B cell (primary cell): Measurements from ENCODE around the gene CPM. TPM values are rescaled to one million over a fixed set of nuclear protein-coding genes. Genes with fewer than 3 reads are reported as not detected.
"Not testable (repeated sequence)": the region's sequence is repeated elsewhere in the genome, so short reads cannot be mapped to it uniquely, and the experiment has no call there.

Experiments
- ATAC-seq: fragments of 200-7000 bp; cut with Tn5 transposase; one replicate; pipeline ENCODE4 v1.10.0; 2021; ENCODE audit warnings: low read depth, mild to moderate bottlenecking, moderate number of reproducible peaks, moderate library complexity
- CTCF ChIA-PET: fragments of 350-600 bp; sonication (Branson Sonifier 250); formaldehyde crosslinking; loops from one replicate; lab custom pipeline; 2021; ENCODE audit warnings: antibody characterized with exemption, inconsistent platforms; lab: Charles Lee
- POLR2A ChIA-PET: fragments of 350-600 bp; sonication (Branson Sonifier 250); formaldehyde crosslinking; loops from one replicate; lab custom pipeline; 2021; ENCODE audit warnings: antibody characterized with exemption; lab: Charles Lee
- DNase-seq: peaks from one replicate; pipeline ENCODE4 v3.0.0; 2013
- H2AFZ ChIP-seq: 2 replicates; pipeline ENCODE4 v1.6.1; 2012; ENCODE audit warnings: mild to moderate bottlenecking, low read depth, low read length; ENCODE audit not compliant: insufficient read depth, poor library complexity, severe bottlenecking
- H3K27ac ChIP-seq, 2 donors: 1 replicate in 1 of 2; 2 replicates in 1 of 2; pipeline ENCODE4 v1.5.1; 2012 to 2013; ENCODE audit warnings: low read length in 2 of 2, mild to moderate bottlenecking in 2 of 2, moderate library complexity in 1 of 2
- H3K27me3 ChIP-seq, 4 experiments: fragments of 200-600 bp in 1 of 4; sonication (generic) in 1 of 4; replicated peaks in 1 of 4; 1 replicate in 2 of 4; 2 replicates in 2 of 4; pipeline versions ENCODE4 v1.6.1 to v1.7.0; 2013 to 2016; ENCODE audit warnings: low read length in 3 of 4, mild to moderate bottlenecking in 2 of 4, mixed read lengths in 1 of 4, moderate library complexity in 1 of 4; ENCODE audit not compliant: insufficient read depth in 4 of 4, control insufficient read depth in 3 of 4; ENCODE audit errors: control extremely low read depth in 1 of 4
- H3K36me3 ChIP-seq, 2 experiments: replicated peaks in 1 of 2; 1 replicate in 1 of 2; 2 replicates in 1 of 2; pipeline versions ENCODE4 v1.6.1 to v1.7.1; 2013; ENCODE audit warnings: low read length in 1 of 2; ENCODE audit not compliant: insufficient read depth in 2 of 2, control insufficient read depth in 1 of 2; ENCODE audit errors: control extremely low read depth in 1 of 2, extremely low read depth in 1 of 2
- H3K4me1 ChIP-seq, 2 donors: fragments of 200-600 bp in 1 of 2; sonication (generic) in 1 of 2; 1 replicate in 1 of 2; 2 replicates in 1 of 2; pipeline versions ENCODE4 v1.5.1 to v1.6.1; 2013 to 2017; ENCODE audit warnings: low read length in 2 of 2; ENCODE audit not compliant: control insufficient read depth in 2 of 2, insufficient read depth in 2 of 2
- H3K4me2 ChIP-seq: replicated peaks from 2 replicates; pipeline ENCODE3; 2012; ENCODE audit warnings: mild to moderate bottlenecking, low read depth, low read length; ENCODE audit not compliant: poor library complexity, severe bottlenecking
- H3K4me3 ChIP-seq, 5 experiments: fragments of 200-600 bp in 1 of 5; sonication (generic) in 1 of 5; 1 replicate in 3 of 5; 2 replicates in 2 of 5; pipeline versions ENCODE4 v1.5.1 to v1.7.0; 2011 to 2016; ENCODE audit warnings: low read length in 4 of 5, mild to moderate bottlenecking in 4 of 5, low read depth in 2 of 5, control low read depth in 1 of 5, moderate library complexity in 1 of 5; ENCODE audit not compliant: insufficient read depth in 1 of 5; ENCODE audit errors: control extremely low read depth in 1 of 5, extremely low read depth in 1 of 5
- H3K79me2 ChIP-seq: fragments of 200-600 bp; sonication (generic); one replicate; pipeline ENCODE4 v1.6.0; 2016; ENCODE audit warnings: low read length; ENCODE audit not compliant: control insufficient read depth, insufficient read depth
- H3K9ac ChIP-seq: fragments of 200-600 bp; sonication (generic); 2 replicates; pipeline ENCODE4 v1.6.1; 2017; ENCODE audit warnings: mild to moderate bottlenecking, low read length, moderate library complexity
- H3K9me3 ChIP-seq, 3 donors: one replicate each; pipeline versions ENCODE4 v1.6.1 to v1.7.1; 2013; ENCODE audit warnings: low read length in 2 of 3; ENCODE audit not compliant: control insufficient read depth in 2 of 3, insufficient read depth in 1 of 3; ENCODE audit errors: control extremely low read depth in 1 of 3
- H4K20me1 ChIP-seq: 2 replicates; pipeline ENCODE4 v1.6.0; 2012; ENCODE audit warnings: mild to moderate bottlenecking, low read length; ENCODE audit not compliant: insufficient read depth, control insufficient read depth, poor library complexity, severe bottlenecking
- H3K27ac Mint-ChIP-seq: one replicate; pipeline ENCODE4 v1.8.0; 2021; ENCODE audit warnings: mixed read lengths
- H3K27me3 Mint-ChIP-seq: one replicate; pipeline ENCODE4 v1.8.0; 2021; ENCODE audit warnings: mixed read lengths
- H3K4me1 Mint-ChIP-seq: one replicate; pipeline ENCODE4 v1.8.0; 2021; ENCODE audit warnings: mixed read lengths
- H3K4me3 Mint-ChIP-seq: one replicate; pipeline ENCODE4 v1.8.0; 2021; ENCODE audit warnings: mixed read lengths
- H3K9me3 Mint-ChIP-seq: one replicate; pipeline ENCODE4 v1.8.0; 2022; ENCODE audit warnings: mixed read lengths; ENCODE audit not compliant: insufficient read depth
- EZH2 ChIP-seq: IDR thresholded peaks from 2 replicates; pipeline ENCODE4 v1.6.1; 2012; ENCODE audit warnings: borderline replicate concordance, low read depth, mild to moderate bottlenecking, moderate library complexity, low read length; ENCODE audit not compliant: insufficient read depth, poor library complexity, severe bottlenecking
- WGBS: methylation state at CpG from one replicate; pipeline ENCODE4 v1.1.5; 2013; ENCODE audit warnings: missing lambda C conversion rate; ENCODE audit not compliant: insufficient coverage; 5-methylcytosine and 5-hydroxymethylcytosine counted together
- intact Hi-C: fragments of 100-400 bp; cut with micrococcal nuclease; formaldehyde crosslinking; loops from one replicate; pipeline ENCODE4 v1.10.0; 2022
- polyA plus RNA-seq: library from polyadenylated mRNA; depleted of rRNA; stranded (reverse); fragments of >200 nt; gene quantifications from 2 replicates; pipeline ENCODE4 v1.2.3, GENCODE V29; 2012
- total RNA-seq, 2 donors: library from RNA; stranded (reverse); fragments of 120-200 nt in 1 of 2; gene quantifications; 1 replicate in 1 of 2; 2 replicates in 1 of 2; pipeline versions ENCODE4 v1.2.3 to v1.2.4, GENCODE V29; 2013 to 2022
- TF ChIP-seq, protein P1 (sequence below): fragments of 200-600 bp; IDR thresholded peaks from one replicate; pipeline ENCODE4 v1.8.0; 2022; ENCODE audit warnings: antibody characterized with exemption, mild to moderate bottlenecking

Gene CPM
- total and polyA plus RNA-seq, 2 donors (not counting 1 experiment from before 2014, with no cell fraction given) = 1.2 to 5.0 TPM

DNA sequence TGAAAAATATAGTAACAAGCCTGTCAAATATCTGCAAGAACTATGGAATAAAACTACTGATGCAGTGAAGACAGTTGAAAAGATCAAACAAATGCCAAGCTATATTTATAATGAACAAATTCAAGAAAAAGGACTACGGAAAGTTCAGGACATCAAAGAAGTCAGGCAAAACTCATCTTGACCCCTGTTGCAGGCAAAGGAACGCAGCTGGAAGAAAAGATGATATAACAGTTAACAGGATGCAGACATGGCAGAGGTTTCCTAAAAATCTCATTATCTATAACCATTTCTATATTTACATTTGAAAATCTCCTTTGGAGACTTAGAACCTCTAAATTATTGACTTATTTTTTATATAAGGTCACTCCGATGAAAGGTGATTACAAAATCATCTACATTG lies 90.8 kb downstream of the CPM start:
- no peak for TF ChIP-seq EZH2
- TF ChIP-seq, protein P1, sequence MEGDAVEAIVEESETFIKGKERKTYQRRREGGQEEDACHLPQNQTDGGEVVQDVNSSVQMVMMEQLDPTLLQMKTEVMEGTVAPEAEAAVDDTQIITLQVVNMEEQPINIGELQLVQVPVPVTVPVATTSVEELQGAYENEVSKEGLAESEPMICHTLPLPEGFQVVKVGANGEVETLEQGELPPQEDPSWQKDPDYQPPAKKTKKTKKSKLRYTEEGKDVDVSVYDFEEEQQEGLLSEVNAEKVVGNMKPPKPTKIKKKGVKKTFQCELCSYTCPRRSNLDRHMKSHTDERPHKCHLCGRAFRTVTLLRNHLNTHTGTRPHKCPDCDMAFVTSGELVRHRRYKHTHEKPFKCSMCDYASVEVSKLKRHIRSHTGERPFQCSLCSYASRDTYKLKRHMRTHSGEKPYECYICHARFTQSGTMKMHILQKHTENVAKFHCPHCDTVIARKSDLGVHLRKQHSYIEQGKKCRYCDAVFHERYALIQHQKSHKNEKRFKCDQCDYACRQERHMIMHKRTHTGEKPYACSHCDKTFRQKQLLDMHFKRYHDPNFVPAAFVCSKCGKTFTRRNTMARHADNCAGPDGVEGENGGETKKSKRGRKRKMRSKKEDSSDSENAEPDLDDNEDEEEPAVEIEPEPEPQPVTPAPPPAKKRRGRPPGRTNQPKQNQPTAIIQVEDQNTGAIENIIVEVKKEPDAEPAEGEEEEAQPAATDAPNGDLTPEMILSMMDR = no peak
- CTCF ChIA-PET = interaction anchor here (4.7 kb wide), 1 partner anchor 11 kb away, joined by 32 read pairs; no protein-coding TSS in a partner anchor
- no peaks in the 10 kb centered on the region for H3K4me1 Mint-ChIP-seq
- Histone ChIP-seq H3K9me3 (no peaks in the 10 kb centered on the region), H3K27ac (no peak overlapping the region), H3K27me3 (no peaks in the 10 kb centered on the region), H4K20me1 (no peaks in the 10 kb centered on the region), H3K9ac (no peak overlapping the region), H3K4me3 (no peak overlapping the region), H2AFZ (no peak overlapping the region), H3K36me3 (peaks cover 6 to 46% of the 10 kb centered on the region in 2 experiments), H3K79me2 (no peaks in the 10 kb centered on the region), H3K4me1 (no peaks in the 10 kb centered on the region), H3K4me2 (no peak overlapping the region)
- POLR2A ChIA-PET = no interaction called here
- ATAC-seq (no peak), DNase-seq (no peak)
- no peak overlapping the region for H3K4me3 Mint-ChIP-seq
- no peaks in the 10 kb centered on the region for H3K27me3 Mint-ChIP-seq
- intact Hi-C loops = no loop called here
- no CpG with 5 or more reads among the region's 3 CpGs for WGBS
- H3K27ac Mint-ChIP-seq = no peak overlapping the region
- no peaks in the 10 kb centered on the region for H3K9me3 Mint-ChIP-seq

DNA sequence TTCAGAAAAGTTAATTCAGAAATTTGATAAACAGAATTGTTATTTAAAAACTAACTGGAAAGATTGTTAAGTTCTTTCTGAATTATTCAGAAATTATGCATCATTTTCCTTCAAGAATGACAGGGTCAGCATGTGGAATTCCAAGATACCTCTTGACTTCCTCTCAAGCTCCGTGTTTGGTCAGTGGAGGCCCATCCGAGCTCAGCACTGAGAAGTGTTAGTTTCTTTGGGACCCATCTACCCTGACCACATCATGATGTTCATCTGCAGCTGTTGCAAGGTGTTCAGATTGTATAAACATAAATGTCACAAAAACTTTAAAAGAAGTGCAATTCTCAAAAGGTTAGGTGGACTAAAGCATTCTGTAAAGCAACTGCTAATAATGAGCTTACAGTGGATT lies 91.3 kb downstream of the CPM start:
- no peaks in the 10 kb centered on the region for H4K20me1 ChIP-seq
- no peak overlapping the region for H3K4me3 ChIP-seq
- H3K27ac ChIP-seq = no peak overlapping the region
- H3K27me3 ChIP-seq = no peaks in the 10 kb centered on the region
- H3K9ac ChIP-seq = no peak overlapping the region
- no peaks in the 10 kb centered on the region for H3K4me1 ChIP-seq
- ChIA-PET POLR2A (no interaction called here), CTCF (interaction anchor here (4.7 kb wide), 1 partner anchor 11 kb away, joined by 32 read pairs; no protein-coding TSS in a partner anchor)
- Mint-ChIP-seq H3K4me3 (no peak overlapping the region), H3K4me1 (no peaks in the 10 kb centered on the region), H3K27ac (no peak overlapping the region), H3K27me3 (no peaks in the 10 kb centered on the region), H3K9me3 (no peaks in the 10 kb centered on the region)
- H2AFZ ChIP-seq = no peak overlapping the region
- ATAC-seq (no peak), DNase-seq (no peak)
- no peaks in the 10 kb centered on the region for H3K9me3 ChIP-seq
- H3K36me3 ChIP-seq = peaks cover 6 to 50% of the 10 kb centered on the region in 2 experiments
- intact Hi-C loops = no loop called here
- no peaks in the 10 kb centered on the region for H3K79me2 ChIP-seq
- no peak overlapping the region for H3K4me2 ChIP-seq
- no CpG with 5 or more reads among the region's 2 CpGs for WGBS
- TF ChIP-seq EZH2 = no peak
- TF ChIP-seq, protein P1 = no peak

DNA sequence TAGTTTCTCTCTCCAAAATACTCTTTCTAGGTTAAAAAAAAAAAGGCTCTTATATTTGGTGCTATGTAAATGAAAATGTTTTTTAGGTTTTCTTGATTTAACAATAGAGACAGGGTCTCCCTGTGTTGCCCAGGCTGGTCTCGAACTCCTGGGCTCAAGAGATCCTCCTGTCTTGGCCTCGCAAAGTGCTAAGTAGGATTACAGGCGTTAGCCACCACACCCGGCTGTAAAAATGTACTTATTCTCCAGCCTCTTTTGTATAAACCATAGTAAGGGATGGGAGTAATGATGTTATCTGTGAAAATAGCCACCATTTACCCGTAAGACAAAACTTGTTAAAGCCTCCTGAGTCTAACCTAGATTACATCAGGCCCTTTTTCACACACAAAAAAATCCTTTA lies 91.8 kb downstream of the CPM start:
- WGBS = no CpG with 5 or more reads among the region's 5 CpGs
- H3K27me3 ChIP-seq, ATAC-seq, H3K27ac Mint-ChIP-seq, H3K4me1 Mint-ChIP-seq, intact Hi-C loops, H3K4me3 ChIP-seq, H3K27me3 Mint-ChIP-seq, H3K4me2 ChIP-seq, H4K20me1 ChIP-seq, DNase-seq, H3K9ac ChIP-seq, POLR2A ChIA-PET, H2AFZ ChIP-seq, H3K4me1 ChIP-seq, H3K27ac ChIP-seq, H3K79me2 ChIP-seq, H3K9me3 ChIP-seq, H3K9me3 Mint-ChIP-seq, H3K4me3 Mint-ChIP-seq: not testable (repeated sequence)
- H3K36me3 ChIP-seq = peaks cover 10 to 54% of the 10 kb centered on the region in 2 experiments
- CTCF ChIA-PET = interaction anchor here (4.7 kb wide), 1 partner anchor 10 kb away, joined by 32 read pairs; no protein-coding TSS in a partner anchor
